Measurements from ENCODE around the gene P2RY6.
A peak's percentile ranks its signal among the peaks of the same experiment; 100 is the strongest.

The P2RY6 gene

GRCh38 chr11:73280626-73281025 lies 8.5 kb downstream of the P2RY6 start:
- no peak for DNase-seq (ENCODE audit: low read depth)

GRCh38 chr11:73281201-73281741 lies 9.1 kb downstream of the P2RY6 start:
- DNase-seq (ENCODE audit: low read depth), result no peak

DNA sequence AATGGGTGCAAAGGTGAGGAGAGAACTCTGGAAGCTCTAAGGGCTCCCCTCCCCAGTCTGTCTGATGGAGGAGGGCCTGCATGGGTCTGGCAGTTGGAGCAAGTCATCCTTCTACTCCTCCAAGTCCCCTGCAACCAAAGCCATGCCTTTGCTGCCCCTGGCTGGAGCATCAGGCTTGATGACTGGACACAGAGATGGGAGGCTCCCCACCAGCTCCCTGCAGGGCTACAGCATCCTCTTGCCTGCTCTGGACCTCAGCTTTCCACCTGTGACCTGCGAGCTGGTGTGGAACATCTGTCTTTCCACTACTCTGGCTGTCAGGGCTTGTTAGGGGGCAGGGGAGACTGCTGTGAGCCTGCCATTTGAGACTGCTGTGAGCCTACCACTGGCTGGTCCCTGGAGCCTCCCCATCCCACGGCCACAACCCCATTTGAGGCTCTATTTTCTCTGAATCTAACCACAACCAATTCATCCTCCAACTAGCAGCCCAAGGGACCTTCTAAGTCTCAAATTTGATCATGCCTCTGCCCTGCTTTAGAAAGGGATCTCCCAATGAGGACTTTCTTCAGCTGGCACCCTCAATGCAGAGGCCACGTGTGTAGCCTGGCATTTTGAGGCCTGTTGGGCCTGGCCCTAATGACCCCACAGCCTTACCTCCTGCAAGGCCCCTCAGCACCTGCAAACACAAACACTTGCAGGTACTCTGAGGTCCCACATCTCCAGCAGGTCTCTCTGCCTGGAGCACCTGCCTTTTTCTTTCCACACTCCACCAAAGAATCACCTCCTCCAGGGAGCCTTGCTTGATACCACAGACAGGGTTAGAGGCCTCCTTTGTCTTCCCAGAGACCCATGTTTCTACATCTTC lies 9.9 kb downstream of the P2RY6 start:
- DNase-seq (ENCODE audit: low read depth), result no peak

GRCh38 chr11:73283276-73284000 lies 11.3 kb downstream of the P2RY6 start:
- DNase-seq (ENCODE audit: low read depth), result no peak

- no peak for DNase-seq (ENCODE audit: low read depth)
Observed at GRCh38 chr11:73284106-73284505, 12.0 kb downstream of the P2RY6 start.

DNA sequence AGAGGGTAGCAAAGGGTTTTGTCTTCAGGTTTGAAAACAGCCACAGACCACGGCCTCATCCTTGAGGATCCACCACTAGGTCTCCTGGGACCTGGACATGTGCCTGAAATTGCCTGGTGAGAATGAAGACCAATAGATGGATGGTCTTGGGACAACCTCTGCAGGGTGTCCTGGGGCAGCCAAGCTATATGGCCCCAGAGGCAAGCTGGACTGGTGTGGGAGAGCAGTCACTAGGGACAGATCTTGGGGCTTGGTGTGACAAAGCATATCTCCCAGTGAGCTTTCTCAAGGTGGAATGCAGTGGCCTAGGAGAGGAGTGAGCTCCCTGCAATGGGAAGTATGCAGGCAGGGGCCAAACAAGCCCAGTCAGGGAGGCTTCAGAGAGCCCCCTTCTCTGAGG lies 13.6 kb downstream of the P2RY6 start:
- DNase-seq (ENCODE audit: low read depth), result no peak

DNA sequence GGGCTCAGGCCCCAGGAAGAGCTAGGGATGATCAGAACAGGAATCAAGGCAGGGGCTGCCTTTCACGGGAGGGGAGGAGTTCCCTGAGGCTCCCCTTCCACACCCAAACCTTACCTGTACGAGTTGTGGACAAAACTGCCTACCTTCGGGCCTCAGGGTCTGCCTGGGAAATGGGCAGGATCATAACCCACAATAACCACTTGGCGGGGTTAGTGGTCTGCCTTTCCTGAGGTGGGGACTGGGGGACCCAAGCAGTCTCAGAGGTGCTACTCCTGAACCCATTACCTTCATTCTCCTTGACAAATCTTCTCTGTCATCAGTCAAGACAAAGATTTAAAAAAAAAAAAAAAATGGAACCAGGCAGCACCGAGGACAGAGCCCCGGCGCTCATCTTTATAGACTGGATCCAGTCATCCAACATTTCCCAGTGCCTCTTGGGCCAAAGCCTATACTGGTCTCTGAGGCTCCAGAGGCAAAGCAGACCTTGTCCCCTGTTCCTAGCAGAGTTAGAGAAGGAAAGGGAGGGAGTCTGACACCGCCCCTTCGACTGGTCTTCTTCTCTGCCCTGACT lies 14.2 kb downstream of the P2RY6 start:
- no peak for DNase-seq (ENCODE audit: low read depth)

DNA sequence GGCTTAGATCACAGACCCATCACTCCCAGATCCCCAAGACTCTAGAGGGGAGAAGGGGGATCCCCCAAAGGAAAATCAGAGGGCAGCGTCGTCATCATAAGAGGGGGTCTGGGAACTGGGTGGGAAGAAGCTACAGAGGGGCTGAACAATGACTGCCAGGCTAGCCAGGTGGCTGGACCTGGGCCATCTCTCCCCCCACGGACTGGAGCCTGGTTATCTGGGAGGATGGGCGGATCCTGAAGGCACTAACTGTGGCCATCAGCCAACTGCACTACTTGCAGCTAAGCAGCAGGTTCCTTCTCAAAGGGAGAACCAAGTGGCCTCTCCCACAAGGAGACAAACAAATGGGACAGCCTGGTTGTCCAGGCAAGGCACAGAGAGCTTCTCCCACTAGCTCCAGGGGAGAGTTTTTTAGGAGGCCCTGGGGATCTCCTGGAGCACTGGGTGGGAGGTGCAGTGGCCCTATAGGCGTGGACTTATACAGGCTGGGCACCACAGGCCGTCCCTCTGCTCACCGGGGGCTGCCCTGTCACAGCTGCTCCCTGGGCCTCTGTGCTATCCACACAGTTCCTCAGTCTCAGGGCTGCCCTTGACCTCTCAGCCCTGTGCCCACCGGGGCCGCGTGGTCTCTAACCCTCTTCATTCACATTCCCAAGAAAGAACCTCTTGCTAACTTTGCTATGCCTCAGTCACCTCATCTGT lies 15.4 kb downstream of the P2RY6 start:
- no peak for DNase-seq (ENCODE audit: low read depth)

DNA sequence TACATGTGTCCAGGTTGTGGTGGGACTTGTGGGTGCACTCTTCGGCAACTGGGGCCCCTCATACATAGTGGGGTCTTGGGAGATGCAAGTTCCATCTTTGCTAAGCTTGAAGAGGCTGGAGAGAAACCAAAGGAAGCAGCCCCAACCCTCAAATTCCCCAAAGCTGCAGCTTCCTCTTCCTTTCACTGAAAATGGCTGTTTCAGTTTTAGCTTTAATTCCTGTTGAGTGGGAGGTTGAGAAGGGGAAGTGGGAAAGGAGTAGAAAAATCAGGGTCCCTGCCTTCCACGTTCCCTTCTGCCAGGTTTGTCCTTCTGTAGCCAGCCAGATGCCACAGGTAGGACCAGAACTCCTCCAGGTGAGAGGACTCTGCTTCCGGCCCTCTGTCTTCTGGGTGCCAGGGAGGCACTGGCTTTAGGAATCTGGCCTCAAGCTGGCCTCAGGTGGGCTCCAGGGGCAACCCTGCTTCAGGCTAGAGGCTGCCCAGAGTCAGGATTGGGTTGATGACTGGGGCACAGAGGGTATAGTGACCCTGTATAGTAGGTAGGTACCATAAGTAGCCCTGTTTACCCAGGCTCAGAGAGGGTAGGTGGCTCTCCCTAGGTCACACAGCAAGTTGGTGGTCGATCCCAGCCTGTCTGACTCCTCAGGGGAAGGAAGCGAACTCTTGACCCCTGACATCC lies 16.2 kb downstream of the P2RY6 start:
- DNase-seq (ENCODE audit: low read depth), result no peak

DNA sequence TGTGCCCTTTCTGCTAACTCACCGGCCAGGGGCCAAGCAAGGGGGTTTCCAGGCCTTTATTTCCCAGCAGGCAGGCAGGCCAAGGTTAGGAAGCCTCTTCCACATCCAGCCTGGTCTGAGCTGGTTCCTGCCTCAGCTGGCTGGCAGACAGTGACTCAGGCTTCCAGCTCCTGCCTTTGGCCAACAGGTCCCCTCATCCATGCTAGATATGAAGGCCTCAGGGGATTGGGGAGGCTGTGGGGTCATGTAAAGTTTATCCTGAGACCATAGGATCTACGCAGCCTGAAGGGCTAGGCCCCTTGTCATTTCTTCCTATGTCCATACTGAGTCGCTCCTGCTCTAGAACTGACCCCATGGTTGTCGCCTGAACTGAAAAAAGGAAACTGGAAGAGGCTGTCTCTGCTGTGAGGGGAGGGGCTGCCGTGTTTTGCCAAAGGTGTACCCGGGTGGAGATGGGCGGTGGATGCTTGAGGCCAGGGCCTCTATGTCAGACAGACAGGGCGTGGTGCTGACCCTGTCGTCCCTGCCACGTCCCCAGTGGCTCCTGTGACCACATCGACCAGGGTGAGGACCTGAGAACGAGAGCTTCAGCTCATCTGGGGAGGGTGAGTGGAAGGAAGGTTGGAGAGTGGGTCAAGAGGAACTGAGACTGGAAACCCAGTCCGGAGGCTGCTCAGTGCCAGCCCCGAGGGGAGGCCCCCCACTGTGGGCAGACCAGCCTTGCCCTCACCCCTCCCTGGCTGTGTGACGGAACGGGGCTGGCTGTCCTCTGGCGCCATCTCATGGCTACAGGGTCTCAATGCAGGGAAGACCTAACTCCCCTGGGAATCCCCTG lies 17.0 kb downstream of the P2RY6 start:
- DNase-seq (ENCODE audit: low read depth), result peak; percentile 35

DNA sequence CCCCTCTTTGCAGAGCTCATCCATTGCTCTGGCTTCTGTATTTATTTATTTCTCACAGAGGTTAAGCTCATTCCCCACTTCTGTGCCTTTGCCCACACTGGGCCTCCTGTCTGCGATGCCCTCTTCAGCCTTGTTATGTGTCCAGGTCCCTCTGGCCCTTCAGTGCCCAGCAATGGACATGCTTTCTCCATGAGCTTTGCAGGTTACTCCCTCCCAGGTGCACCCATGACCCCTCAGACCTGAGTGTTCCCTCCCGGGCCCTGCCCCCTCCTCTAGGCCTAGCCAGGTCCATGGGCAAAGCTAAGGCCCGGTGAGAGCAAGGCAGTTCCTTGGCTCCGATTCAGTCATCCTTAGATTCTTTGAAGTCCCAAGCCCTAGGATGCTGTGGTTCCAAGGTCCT lies 18.4 kb downstream of the P2RY6 start:
- DNase-seq (ENCODE audit: low read depth), result no peak

- DNase-seq (ENCODE audit: low read depth), result no peak
Observed at GRCh38 chr11:73291196-73291595, 19.1 kb downstream of the P2RY6 start.

DNA sequence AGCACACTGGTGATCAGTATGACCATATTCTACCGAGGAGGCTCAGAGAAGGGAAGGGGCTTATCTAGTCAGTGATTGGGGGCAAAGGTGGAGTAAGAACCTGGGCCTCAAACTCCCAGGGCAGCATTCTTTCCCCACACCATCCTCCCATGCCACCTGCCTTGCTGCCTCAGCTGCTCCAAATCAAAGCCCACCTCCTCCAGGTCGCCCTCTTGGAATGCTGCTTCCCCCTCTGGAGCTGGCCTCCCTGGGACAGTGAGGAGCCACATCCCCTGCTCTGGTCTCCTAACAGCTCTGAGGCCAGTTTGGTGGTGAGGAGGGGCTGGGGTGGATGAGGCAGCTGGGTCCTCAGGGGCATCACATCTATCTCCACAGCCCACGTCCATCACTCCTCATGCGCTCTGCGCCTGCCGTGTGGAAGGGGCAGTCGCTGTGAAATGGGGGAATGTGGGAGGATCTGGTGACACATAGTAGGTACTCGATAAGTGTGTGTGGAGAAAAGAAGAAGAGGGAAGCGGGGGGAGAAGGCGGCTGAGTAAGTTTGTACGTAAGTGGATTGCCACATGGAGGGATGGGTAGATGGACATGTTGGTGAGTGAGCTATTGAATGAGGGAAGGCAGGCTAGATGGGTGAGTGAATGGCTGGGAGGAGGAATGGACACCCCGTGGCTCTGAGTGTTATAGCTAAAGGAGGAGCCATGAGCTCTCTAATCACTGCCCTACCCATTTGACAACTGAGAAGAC lies 19.8 kb downstream of the P2RY6 start:
- no peak for DNase-seq (ENCODE audit: low read depth)

DNA sequence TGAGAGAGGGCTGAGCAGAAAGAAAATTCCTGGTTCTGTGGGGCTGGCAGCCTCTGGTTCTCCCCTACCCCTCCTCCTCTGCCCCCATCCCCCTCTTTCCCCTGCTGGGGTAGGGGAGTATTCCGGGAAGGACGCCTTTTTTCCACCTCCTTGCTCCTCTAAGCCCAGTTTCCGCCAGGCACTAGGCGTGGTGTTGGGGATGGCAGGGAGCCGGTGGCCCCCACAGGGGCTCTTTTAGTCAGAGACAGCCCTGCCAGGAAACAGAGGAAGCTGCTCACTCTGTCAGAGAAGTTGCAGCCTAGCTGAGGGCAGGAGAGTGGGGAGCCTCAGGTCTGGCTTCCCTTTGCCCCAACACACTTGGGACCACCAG lies 20.4 kb downstream of the P2RY6 start:
- DNase-seq (ENCODE audit: low read depth), result no peak

DNA sequence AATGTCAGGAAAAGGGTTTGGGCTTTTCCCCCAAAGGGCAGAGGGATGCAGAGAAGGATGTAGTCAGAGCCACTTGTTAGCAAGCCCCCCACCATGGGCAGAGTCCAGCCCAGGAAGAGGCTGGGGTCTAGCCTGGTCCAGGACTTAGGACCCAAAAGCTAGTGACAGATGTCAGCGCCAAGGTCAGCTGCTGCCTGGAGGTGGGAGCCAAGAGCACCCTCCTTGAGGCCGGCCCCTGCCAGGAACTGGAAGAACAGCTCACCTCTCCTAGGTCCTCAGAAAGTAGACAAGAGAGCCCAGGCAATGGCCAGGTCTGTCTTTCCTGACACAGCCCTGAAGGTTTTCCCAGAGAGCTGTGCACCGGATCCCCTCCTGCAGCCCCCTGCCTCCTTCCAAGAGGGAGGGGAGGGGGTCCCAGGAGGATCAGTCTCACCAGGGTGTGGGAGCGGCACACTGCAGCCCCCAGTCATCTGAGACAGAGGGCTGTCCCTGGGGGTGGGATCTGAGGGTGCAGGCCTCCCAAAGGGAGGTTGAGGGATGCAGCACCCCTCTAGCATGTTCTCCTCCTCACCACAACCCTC lies 21.3 kb downstream of the P2RY6 start:
- no peak for DNase-seq (ENCODE audit: low read depth)

DNA sequence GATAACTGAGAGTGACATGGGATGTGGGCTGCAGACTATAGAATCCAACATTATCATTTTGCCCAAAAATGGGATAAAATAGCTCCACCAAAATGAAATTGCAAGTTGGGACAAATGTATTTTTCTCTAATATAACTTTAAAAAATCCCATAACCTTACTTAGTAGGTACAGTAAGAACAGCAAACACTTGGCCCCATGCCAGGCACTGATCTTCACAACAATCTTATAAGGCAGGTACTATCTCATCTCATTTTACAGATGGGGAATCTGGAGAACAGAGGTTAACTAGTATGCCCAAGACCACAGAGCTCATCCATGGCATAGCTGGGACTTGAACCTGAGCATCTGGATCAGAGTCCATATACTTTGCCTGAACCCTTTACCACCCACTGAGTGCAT lies 22.5 kb downstream of the P2RY6 start:
- no peak for DNase-seq (ENCODE audit: low read depth)

DNA sequence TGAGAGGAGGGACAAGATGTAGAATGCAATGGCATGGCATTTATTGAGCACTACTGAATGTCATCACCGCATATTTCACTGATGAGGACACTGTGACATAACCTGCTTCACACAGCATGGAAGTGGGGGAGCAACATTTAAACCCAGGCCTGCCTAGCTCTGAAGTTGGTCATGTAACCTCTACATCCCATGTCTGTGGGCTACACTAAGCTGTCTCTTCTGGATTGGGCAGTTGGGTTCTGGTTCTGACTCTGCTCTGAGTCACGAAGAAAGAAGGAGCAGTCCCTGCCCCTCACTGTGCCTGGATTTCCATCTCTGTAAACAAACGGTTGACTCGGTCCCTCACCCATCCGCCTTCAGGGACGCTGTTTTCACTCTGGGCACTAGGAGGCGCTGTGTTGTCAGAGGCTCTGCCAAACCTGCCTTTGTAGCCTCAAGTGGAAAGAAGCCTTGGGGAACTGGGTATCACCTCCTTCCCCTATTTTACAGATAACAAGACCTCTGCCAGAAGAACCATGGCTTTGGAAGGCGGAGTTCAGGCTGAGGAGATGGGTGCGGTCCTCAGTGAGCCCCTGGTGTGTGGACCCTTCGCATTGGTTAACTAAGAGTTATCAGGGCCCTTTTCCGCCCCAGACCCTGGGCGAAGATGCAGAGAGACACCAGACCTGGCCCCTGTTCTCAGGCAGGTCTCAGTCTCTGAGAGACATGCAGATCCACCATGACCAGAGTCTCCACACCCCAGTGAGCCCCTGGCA lies 23.3 kb downstream of the P2RY6 start:
- DNase-seq (ENCODE audit: low read depth), result peak; percentile 69

- DNase-seq (ENCODE audit: low read depth), result no peak
Observed at GRCh38 chr11:73295996-73296318, 23.8 kb downstream of the P2RY6 start.
